ENCODE results near the gene FILIP1. TPM values are rescaled to one million over a fixed set of nuclear protein-coding genes. Genes with fewer than 3 reads are reported as not detected.

The FILIP1 gene
- total RNA-seq, 2 experiments from 2014 or later, result not detected

DNA sequence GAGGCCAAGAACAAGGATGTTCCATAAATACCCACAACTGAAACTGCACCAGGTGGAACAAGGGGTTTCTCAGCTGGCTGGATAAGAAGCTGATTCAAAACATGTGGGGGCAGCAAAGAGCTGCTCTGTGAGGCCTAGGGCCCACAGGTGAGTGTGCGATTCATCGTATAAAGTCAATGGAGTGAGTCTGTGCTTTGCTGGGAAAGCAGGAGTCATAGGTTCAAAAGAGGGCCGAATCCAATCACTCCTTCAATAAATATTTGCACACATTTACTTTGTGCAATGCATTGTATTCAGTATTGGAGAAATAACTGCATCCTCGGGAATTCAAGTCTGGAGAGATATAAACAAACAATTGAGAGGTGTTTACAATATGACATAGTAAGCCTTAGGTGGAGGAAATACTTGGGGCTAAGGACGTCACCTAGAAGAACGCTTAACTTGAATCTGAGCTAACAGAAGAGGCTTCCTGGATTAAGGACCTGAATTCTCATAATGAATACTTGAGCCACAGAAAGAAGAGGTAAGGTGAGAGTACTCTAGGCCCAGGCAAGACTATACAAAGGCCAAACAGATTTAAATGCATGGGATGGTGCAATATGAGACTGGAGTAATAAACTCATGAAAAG lies 125.3 kb downstream of the FILIP1 start:
- CTCF ChIA-PET (ENCODE audit: unreplicated experiment), result no interaction called here

GRCh38 chr6:75363304-75363703 lies 130.3 kb downstream of the FILIP1 start:
- no peaks in the 10 kb centered on the region for H3K36me3 ChIP-seq (ENCODE audit: insufficient read depth, low read length)
- TF ChIP-seq EZH2phosphoT487 (IDR thresholded peaks at IDR 0.05; ENCODE audit: borderline replicate concordance, low read depth, low read length), result no peak
- TF ChIP-seq, protein P1, sequence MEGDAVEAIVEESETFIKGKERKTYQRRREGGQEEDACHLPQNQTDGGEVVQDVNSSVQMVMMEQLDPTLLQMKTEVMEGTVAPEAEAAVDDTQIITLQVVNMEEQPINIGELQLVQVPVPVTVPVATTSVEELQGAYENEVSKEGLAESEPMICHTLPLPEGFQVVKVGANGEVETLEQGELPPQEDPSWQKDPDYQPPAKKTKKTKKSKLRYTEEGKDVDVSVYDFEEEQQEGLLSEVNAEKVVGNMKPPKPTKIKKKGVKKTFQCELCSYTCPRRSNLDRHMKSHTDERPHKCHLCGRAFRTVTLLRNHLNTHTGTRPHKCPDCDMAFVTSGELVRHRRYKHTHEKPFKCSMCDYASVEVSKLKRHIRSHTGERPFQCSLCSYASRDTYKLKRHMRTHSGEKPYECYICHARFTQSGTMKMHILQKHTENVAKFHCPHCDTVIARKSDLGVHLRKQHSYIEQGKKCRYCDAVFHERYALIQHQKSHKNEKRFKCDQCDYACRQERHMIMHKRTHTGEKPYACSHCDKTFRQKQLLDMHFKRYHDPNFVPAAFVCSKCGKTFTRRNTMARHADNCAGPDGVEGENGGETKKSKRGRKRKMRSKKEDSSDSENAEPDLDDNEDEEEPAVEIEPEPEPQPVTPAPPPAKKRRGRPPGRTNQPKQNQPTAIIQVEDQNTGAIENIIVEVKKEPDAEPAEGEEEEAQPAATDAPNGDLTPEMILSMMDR (conservative IDR thresholded peaks at IDR 0.05; ENCODE audit: low read length), result no peak
- no peaks in the 10 kb centered on the region for H3K4me1 ChIP-seq (ENCODE audit: insufficient read depth, low read length, poor library complexity, severe bottlenecking)
- H3K27ac ChIP-seq (ENCODE audit: low read depth, low read length, poor library complexity, severe bottlenecking), result no peak overlapping the region
- no peaks in the 10 kb centered on the region for H3K9me3 ChIP-seq (ENCODE audit: low read length)
- no peak for DNase-seq (ENCODE audit: low spot score)
- ChIA-PET POLR2A (interaction anchor here (0.6 kb wide), 1 partner anchor 750 kb away, joined by 3 read pairs; no protein-coding TSS in a partner anchor), CTCF (ENCODE audit: unreplicated experiment) (no interaction called here)
- H3K4me3 ChIP-seq (ENCODE audit: low read depth, low read length, poor library complexity, severe bottlenecking), result no peak overlapping the region
- no peak overlapping the region for H2AFZ ChIP-seq (ENCODE audit: low read length)
- no peak overlapping the region for H3K4me2 ChIP-seq (ENCODE audit: low read length)
- no peaks in the 10 kb centered on the region for H3K9me2 ChIP-seq (ENCODE audit: insufficient read depth, low read length)
- BruUV-seq (replicated peaks), result no TSS peak
- no peaks in the 10 kb centered on the region for H4K20me1 ChIP-seq (ENCODE audit: insufficient read depth, low read length)
- intact Hi-C loops (cut with micrococcal nuclease; ENCODE audit: unreplicated experiment), result no loop called here
- H3K79me2 ChIP-seq (ENCODE audit: insufficient read depth, low read depth, low read length), result no peaks in the 10 kb centered on the region

More for the DNA sequence above, 125.3 kb downstream of the FILIP1 start:
- H3K9me3 ChIP-seq (ENCODE audit: low read length), result no peaks in the 10 kb centered on the region
- no peak overlapping the region for H2AFZ ChIP-seq (ENCODE audit: low read length)
- no peaks in the 10 kb centered on the region for H3K4me1 ChIP-seq (ENCODE audit: insufficient read depth, low read length, poor library complexity, severe bottlenecking)
- intact Hi-C loops (cut with micrococcal nuclease; ENCODE audit: unreplicated experiment), result no loop called here
- DNase-seq (ENCODE audit: low spot score), result peak; percentile 12
- TF ChIP-seq EZH2phosphoT487 (IDR thresholded peaks at IDR 0.05; ENCODE audit: borderline replicate concordance, low read depth, low read length), result no peak
- TF ChIP-seq, protein P1 (conservative IDR thresholded peaks at IDR 0.05; ENCODE audit: low read length), result peak; percentile 60
- H3K4me3 ChIP-seq (ENCODE audit: low read depth, low read length, poor library complexity, severe bottlenecking), result no peak overlapping the region
- no peaks in the 10 kb centered on the region for H3K9me2 ChIP-seq (ENCODE audit: insufficient read depth, low read length)
- H3K27ac ChIP-seq (ENCODE audit: low read depth, low read length, poor library complexity, severe bottlenecking), result no peak overlapping the region
- H3K79me2 ChIP-seq (ENCODE audit: insufficient read depth, low read depth, low read length), result no peaks in the 10 kb centered on the region
- no TSS peak for BruUV-seq (replicated peaks)
- no peaks in the 10 kb centered on the region for H3K36me3 ChIP-seq (ENCODE audit: insufficient read depth, low read length)
- POLR2A ChIA-PET, result no interaction called here
- H3K4me2 ChIP-seq (ENCODE audit: low read length), result no peak overlapping the region
- no peaks in the 10 kb centered on the region for H4K20me1 ChIP-seq (ENCODE audit: insufficient read depth, low read length)

GRCh38 chr6:75353644-75354043 lies 140.0 kb downstream of the FILIP1 start:
- DNase-seq (ENCODE audit: low spot score), result no peak
- H2AFZ ChIP-seq (ENCODE audit: low read length), result no peak overlapping the region
- H3K4me3 ChIP-seq (ENCODE audit: low read depth, low read length, poor library complexity, severe bottlenecking), result no peak overlapping the region
- no peak overlapping the region for H3K4me2 ChIP-seq (ENCODE audit: low read length)
- no peaks in the 10 kb centered on the region for H3K9me3 ChIP-seq (ENCODE audit: low read length)
- H3K4me1 ChIP-seq (ENCODE audit: insufficient read depth, low read length, poor library complexity, severe bottlenecking), result no peaks in the 10 kb centered on the region
- H4K20me1 ChIP-seq (ENCODE audit: insufficient read depth, low read length), result no peaks in the 10 kb centered on the region
- no TSS peak for BruUV-seq (replicated peaks)
- H3K27ac ChIP-seq (ENCODE audit: low read depth, low read length, poor library complexity, severe bottlenecking), result no peak overlapping the region
- intact Hi-C loops (cut with micrococcal nuclease; ENCODE audit: unreplicated experiment), result no loop called here
- CTCF ChIA-PET (ENCODE audit: unreplicated experiment), result no interaction called here
- TF ChIP-seq, protein P1 (conservative IDR thresholded peaks at IDR 0.05; ENCODE audit: low read length), result no peak
- TF ChIP-seq EZH2phosphoT487 (IDR thresholded peaks at IDR 0.05; ENCODE audit: borderline replicate concordance, low read depth, low read length), result no peak
- H3K9me2 ChIP-seq (ENCODE audit: insufficient read depth, low read length), result no peaks in the 10 kb centered on the region
- POLR2A ChIA-PET, result interaction anchor here (0.7 kb wide), 1 partner anchor 11 kb away, joined by 4 read pairs; no protein-coding TSS in a partner anchor
- no peaks in the 10 kb centered on the region for H3K79me2 ChIP-seq (ENCODE audit: insufficient read depth, low read depth, low read length)
- H3K36me3 ChIP-seq (ENCODE audit: insufficient read depth, low read length), result no peaks in the 10 kb centered on the region

Data from OCI-LY7 (cell line).